ENCODE data around the gene LARP6.

- TF ChIP-seq CTCF (IDR thresholded peaks at IDR 0.05; ENCODE audit: low read depth, low read length, missing input control) (no peak), REST (IDR thresholded peaks at IDR 0.05) (no peak), TAF1 (conservative IDR thresholded peaks at IDR 0.05) (no peak), YY1 (IDR thresholded peaks at IDR 0.05) (no peak), ATF3 (IDR thresholded peaks at IDR 0.05) (no peak), RAD21 (IDR thresholded peaks at IDR 0.05) (no peak), MAX (IDR thresholded peaks at IDR 0.05) (no peak), SP1 (IDR thresholded peaks at IDR 0.05) (no peak), FOXA2 (IDR thresholded peaks at IDR 0.05) (no peak), GABPA (IDR thresholded peaks at IDR 0.05 in 1 of 2, conservative IDR thresholded peaks at IDR 0.05 in 1 of 2) (no peak), EGR1 (IDR thresholded peaks at IDR 0.05; ENCODE audit: low read depth in 2 of 2) (no peak), JUND (IDR thresholded peaks at IDR 0.05) (no peak)
Measured at GRCh38 chr15:70851889-70852288, 2.1 kb downstream of the LARP6 start.
